ENCODE results near the gene ENC1. TPM values are rescaled to one million over a fixed set of nuclear protein-coding genes. Genes with fewer than 3 reads are reported as not detected.

Gene ENC1
- total and polyA plus RNA-seq, 10 of the 15 experiments (the other 5 are each of a cell fraction or from before 2014, with no cell fraction given) = 8.2 to 55.5 (median 32.1) TPM

DNA sequence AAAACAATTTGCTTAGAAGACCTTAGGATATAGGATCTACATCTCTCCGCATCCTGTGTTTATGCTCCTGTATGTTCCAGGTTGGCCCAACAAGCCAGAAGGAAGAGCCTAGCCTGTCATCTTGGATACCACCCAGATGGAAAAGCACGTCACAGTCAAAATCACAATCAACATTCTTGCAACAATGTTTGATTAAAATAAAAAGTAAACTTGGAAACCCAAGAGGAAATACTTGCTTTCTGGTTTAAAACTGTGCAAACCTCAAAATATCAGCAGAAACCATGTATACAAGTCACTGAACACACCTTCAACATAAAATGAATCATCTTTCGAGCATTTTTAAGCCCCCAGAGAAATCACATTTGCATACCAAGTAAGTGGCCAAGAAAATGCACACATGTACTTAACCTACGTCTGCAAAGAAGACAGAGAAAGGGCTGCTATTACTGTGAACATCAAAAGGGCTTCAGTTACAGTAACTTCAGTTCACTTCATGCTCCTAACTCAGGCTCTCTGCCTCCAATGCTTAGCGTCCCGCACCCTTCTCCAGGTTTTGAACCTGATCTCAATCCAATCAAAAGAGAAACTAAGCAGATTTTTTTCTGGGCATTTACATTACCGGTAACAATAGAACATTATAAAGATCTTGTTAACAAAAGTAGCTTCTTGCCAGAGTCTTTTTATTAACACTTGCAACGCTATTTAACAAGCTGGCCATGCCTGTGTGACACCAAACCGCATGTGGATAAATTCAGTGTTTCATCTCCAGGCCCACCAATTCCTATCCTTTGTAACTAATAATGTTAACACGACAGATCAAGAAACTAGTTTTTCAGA is 1.3 kb downstream of the ENC1 start (continued):
- TF ChIP-seq CEBPZ (IDR thresholded peaks at IDR 0.05; ENCODE audit: low read depth, low read length) (no peak), MLLT1 (IDR thresholded peaks at IDR 0.05) (0 out of 2 replicates have a peak, but pooled peaks have one; percentile 17)

GRCh38 chr5:74638544-74638969 is 2.0 kb downstream of the ENC1 start:
- POLR2A ChIA-PET = interaction anchor here (0.9 to 1.0 kb wide), 2 partner anchors 9 to 148 kb away, joined by 3 read pairs; no protein-coding TSS in a partner anchor
- TF ChIP-seq, protein P1, sequence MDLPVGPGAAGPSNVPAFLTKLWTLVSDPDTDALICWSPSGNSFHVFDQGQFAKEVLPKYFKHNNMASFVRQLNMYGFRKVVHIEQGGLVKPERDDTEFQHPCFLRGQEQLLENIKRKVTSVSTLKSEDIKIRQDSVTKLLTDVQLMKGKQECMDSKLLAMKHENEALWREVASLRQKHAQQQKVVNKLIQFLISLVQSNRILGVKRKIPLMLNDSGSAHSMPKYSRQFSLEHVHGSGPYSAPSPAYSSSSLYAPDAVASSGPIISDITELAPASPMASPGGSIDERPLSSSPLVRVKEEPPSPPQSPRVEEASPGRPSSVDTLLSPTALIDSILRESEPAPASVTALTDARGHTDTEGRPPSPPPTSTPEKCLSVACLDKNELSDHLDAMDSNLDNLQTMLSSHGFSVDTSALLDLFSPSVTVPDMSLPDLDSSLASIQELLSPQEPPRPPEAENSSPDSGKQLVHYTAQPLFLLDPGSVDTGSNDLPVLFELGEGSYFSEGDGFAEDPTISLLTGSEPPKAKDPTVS (IDR thresholded peaks at IDR 0.05; ENCODE audit: low read depth, low read length) = no peak
- no peak for TF ChIP-seq NR2F1 (conservative IDR thresholded peaks at IDR 0.05)
- 0 out of 2 replicates have a peak, but pooled peaks have one; percentile 11 for TF ChIP-seq SMAD5 (IDR thresholded peaks at IDR 0.05; ENCODE audit: low read depth)
- DNase-seq (ENCODE audit: low read depth, low spot score) (no peak), FAIRE-seq (peak; percentile 35), ATAC-seq (no peak)
- no TSS peak for BruUV-seq (replicated peaks)
- peaks cover 12% of the 10 kb centered on the region for H3K4me1 ChIP-seq (ENCODE audit: control insufficient read depth, insufficient read depth, low read length)
- no peaks in the 10 kb centered on the region for H4K20me1 ChIP-seq (ENCODE audit: control insufficient read depth, insufficient read depth)
- H3K36me3 ChIP-seq (ENCODE audit: control insufficient read depth in 2 of 2, insufficient read depth in 2 of 2, low read length in 1 of 2) = peaks cover 14 to 16% of the 10 kb centered on the region in 2 experiments
- CTCF ChIA-PET = interaction anchor here (1.1 to 2.6 kb wide), 6 partner anchors 12 to 737 kb away, joined by 3 to 8 read pairs (median 6); no protein-coding TSS in a partner anchor
- RAD21 ChIA-PET (ENCODE audit: unreplicated experiment) = interaction anchor here (0.7 to 3.1 kb wide), 9 partner anchors 8 to 330 kb away, joined by 3 to 7 read pairs (median 3); no protein-coding TSS in a partner anchor
- no peaks in the 10 kb centered on the region for H3K9me3 ChIP-seq (replicated peaks; ENCODE audit: control insufficient read depth, insufficient read depth, low read length)
- no peaks in the 10 kb centered on the region for H3K27me3 ChIP-seq (replicated peaks in 1 of 2; ENCODE audit: control insufficient read depth in 2 of 2, insufficient read depth in 2 of 2, low read length in 1 of 2)
- SMC1A ChIA-PET (ENCODE audit: uncharacterized antibody, unreplicated experiment) = interaction anchor here (0.6 to 6.9 kb wide), 11 partner anchors 7 to 736 kb away, joined by 3 to 51 read pairs (median 4); no protein-coding TSS in a partner anchor
- WGBS (ENCODE audit: insufficient coverage, insufficient replicate concordance, low lambda C conversion rate, missing lambda C conversion rate) = 76% methylated on average over 1 of the region's 1 CpG
- peaks cover 59% of the 10 kb centered on the region for H3K79me2 ChIP-seq (ENCODE audit: control insufficient read depth, insufficient read depth, low read length)
- intact Hi-C loops (cut with micrococcal nuclease; ENCODE audit: unreplicated experiment) = loop anchor here (2.0 to 10.0 kb wide), 2 partner anchors 148 to 954 kb away; no protein-coding TSS in a partner anchor
- peak overlapping the region; percentile 55 for H3K27ac ChIP-seq (ENCODE audit: control insufficient read depth, insufficient read depth)
- H3K9ac ChIP-seq (ENCODE audit: control insufficient read depth, insufficient read depth, low read length) = peak overlapping the region; percentile 84
- H3K4me3 ChIP-seq = peak overlapping the region; percentile 92
- H3K4me2 ChIP-seq (ENCODE audit: control insufficient read depth, insufficient read depth) = peak overlapping the region; percentile 87
- in situ Hi-C loops (cut with MboI) = loop anchor here (5.0 kb wide), 1 partner anchor 146 kb away; no protein-coding TSS in a partner anchor
- H2AFZ ChIP-seq (ENCODE audit: control insufficient read depth, low read depth, low read length) = no peak overlapping the region

Measured in GM12878 (cell line).